ENCODE data around the gene JPT2.

JPT2 gene

GRCh38 chr16:1740781-1741490, 62.9 kb downstream of the JPT2 start:
- no peak for DNase-seq

- DNase-seq = no peak
Observed at GRCh38 chr16:1741553-1742165, 63.6 kb downstream of the JPT2 start.

- DNase-seq = no peak
Observed at GRCh38 chr16:1743376-1744337, 65.6 kb downstream of the JPT2 start.

- DNase-seq = no peak
Observed at GRCh38 chr16:1744338-1744840, 66.3 kb downstream of the JPT2 start.

- DNase-seq = no peak
Observed at GRCh38 chr16:1745181-1745899, 67.3 kb downstream of the JPT2 start.

- no peak for DNase-seq
Observed at GRCh38 chr16:1745900-1746692, 68.0 kb downstream of the JPT2 start.

- no peak for DNase-seq
Observed at GRCh38 chr16:1746693-1747195, 68.7 kb downstream of the JPT2 start.

- no peak for DNase-seq
Observed at GRCh38 chr16:1747934-1748333, 69.9 kb downstream of the JPT2 start.

GRCh38 chr16:1749152-1750117, 71.4 kb downstream of the JPT2 start:
- DNase-seq = no peak
